GM23248 (cell line): ENCODE measurements around the gene POMT2. TPM values are rescaled to one million over a fixed set of nuclear protein-coding genes. Genes with fewer than 3 reads are reported as not detected.

Source experiments
- DNase-seq: peaks from one replicate; pipeline ENCODE4 v3.0.0-alpha.2; 2015
- H2AFZ ChIP-seq: fragments of 200-600 bp; sonication (generic); 2 replicates; pipeline ENCODE4 v1.6.1; 2016; ENCODE audit warnings: antibody characterized with exemption
- H3F3A ChIP-seq: fragments of 200-600 bp; sonication (generic); 2 replicates; pipeline ENCODE4 v1.6.1; 2016; ENCODE audit warnings: mild to moderate bottlenecking, antibody characterized with exemption, mixed run types; ENCODE audit not compliant: insufficient read depth
- H3K27ac ChIP-seq: fragments of 200-600 bp; sonication (generic); 2 replicates; pipeline ENCODE4 v1.5.1; 2016; ENCODE audit warnings: mild to moderate bottlenecking
- H3K27me3 ChIP-seq: fragments of 200-600 bp; sonication (generic); replicated peaks from 2 replicates; pipeline ENCODE4 v1.6.1; 2016; ENCODE audit warnings: mild to moderate bottlenecking; ENCODE audit not compliant: insufficient read depth
- H3K36me3 ChIP-seq: fragments of 200-600 bp; sonication (generic); 2 replicates; pipeline ENCODE4 v1.6.1; 2016; ENCODE audit warnings: low read depth, mild to moderate bottlenecking
- H3K4me1 ChIP-seq: fragments of 200-600 bp; sonication (generic); 2 replicates; pipeline ENCODE4 v1.6.1; 2016; ENCODE audit warnings: mild to moderate bottlenecking; ENCODE audit not compliant: insufficient read depth
- H3K4me2 ChIP-seq: fragments of 200-600 bp; sonication (generic); one replicate; pipeline ENCODE4 v1.6.1; 2016; ENCODE audit warnings: mild to moderate bottlenecking; ENCODE audit not compliant: unreplicated experiment
- H3K4me3 ChIP-seq: fragments of 200-600 bp; sonication (generic); 2 replicates; pipeline ENCODE4 v1.5.1; 2016; ENCODE audit warnings: mild to moderate bottlenecking
- H3K79me2 ChIP-seq: fragments of 200-600 bp; sonication (generic); 2 replicates; pipeline ENCODE4 v1.6.1; 2016; ENCODE audit warnings: mild to moderate bottlenecking; ENCODE audit not compliant: insufficient read depth
- H3K9ac ChIP-seq: fragments of 200-600 bp; sonication (generic); 2 replicates; pipeline ENCODE4 v1.6.1; 2016; ENCODE audit warnings: mild to moderate bottlenecking
- H3K9me2 ChIP-seq: fragments of 200-600 bp; sonication (generic); 2 replicates; pipeline ENCODE4 v1.6.1; 2016; ENCODE audit warnings: mixed run types, mild to moderate bottlenecking, moderate library complexity; ENCODE audit not compliant: insufficient read depth
- H3K9me3 ChIP-seq: fragments of 200-600 bp; sonication (generic); one replicate; pipeline ENCODE4 v1.6.1; 2017; ENCODE audit warnings: low read depth
- H4K20me1 ChIP-seq: fragments of 200-600 bp; sonication (generic); 2 replicates; pipeline ENCODE4 v1.6.0; 2016; ENCODE audit not compliant: insufficient read depth
- EZH2 ChIP-seq: fragments of 200-600 bp; sonication (generic); IDR thresholded peaks from 2 replicates; pipeline ENCODE4 v1.6.1; 2018; ENCODE audit warnings: antibody characterized with exemption, mild to moderate bottlenecking; ENCODE audit not compliant: insufficient read depth, poor library complexity, severe bottlenecking
- EZH2phosphoT487 ChIP-seq: fragments of 200-600 bp; sonication (generic); IDR thresholded peaks from 2 replicates; pipeline ENCODE4 v1.6.1; 2018; ENCODE audit warnings: antibody characterized with exemption, moderate library complexity, mild to moderate bottlenecking, low read depth; ENCODE audit not compliant: insufficient read depth
- WGBS, 2 experiments: methylation state at CpG; one replicate each; pipeline ENCODE4 v1.1.6; 2015 to 2017; ENCODE audit warnings: low lambda C conversion rate in 2 of 2, low coverage in 1 of 2; ENCODE audit errors: missing lambda C conversion rate in 2 of 2; 5-methylcytosine and 5-hydroxymethylcytosine counted together
- in situ Hi-C: fragments of 300-500 bp; cut with MboI; formaldehyde crosslinking; loops from 2 replicates; pipeline ENCODE4 v1.15.0; 2020
- polyA plus RNA-seq: library from polyadenylated mRNA; unstranded; fragments of >200 nt; fragmentation: Nextera tagmentation; extraction: Ambion mirVana; gene quantifications from 2 replicates; pipeline ENCODE4 v1.2.1, GENCODE V29; 2016
- total RNA-seq: library from RNA; depleted of rRNA; stranded (reverse); fragments of >200 nt; shearing (Covaris generic); gene quantifications from 2 replicates; pipeline ENCODE4 v1.2.3, GENCODE V29; 2014

POMT2 gene
- total and polyA plus RNA-seq, 2 experiments from 2014 or later = 20.7 to 28.3 TPM

- Histone ChIP-seq H3K27ac (no peak overlapping the region), H3K4me2 (no peak overlapping the region), H3K9me2 (no peaks in the 10 kb centered on the region), H2AFZ (no peak overlapping the region), H3K9ac (no peak overlapping the region), H3K9me3 (no peaks in the 10 kb centered on the region), H3K36me3 (peaks cover 5% of the 10 kb centered on the region; the same call in 1 of the 2 replicates), H3K4me1 (no peaks in the 10 kb centered on the region), H3K4me3 (no peak overlapping the region), H4K20me1 (no peaks in the 10 kb centered on the region), H3K27me3 (no peaks in the 10 kb centered on the region), H3K79me2 (no peaks in the 10 kb centered on the region), H3F3A (no peaks in the 10 kb centered on the region)
- DNase-seq = no peak
- no peak for TF ChIP-seq EZH2
- no peak for TF ChIP-seq EZH2phosphoT487
- WGBS, 2 experiments = 79 to 81% methylated on average over 13 of the region's 13 CpGs
- in situ Hi-C loops = loop anchor here (10.0 kb wide), 1 partner anchor 141 kb away; no protein-coding TSS in a partner anchor
These were observed 24.5 kb downstream of the POMT2 start for GRCh38 chr14:77296155-77296554.

- DNase-seq = no peak
- Histone ChIP-seq H3K79me2 (no peaks in the 10 kb centered on the region), H3K4me3 (no peak overlapping the region), H3K9me2 (no peaks in the 10 kb centered on the region), H3K27me3 (no peaks in the 10 kb centered on the region), H3K9me3 (no peaks in the 10 kb centered on the region), H3K27ac (no peak overlapping the region), H3K9ac (no peak overlapping the region), H3K4me1 (no peaks in the 10 kb centered on the region), H3K4me2 (no peak overlapping the region), H2AFZ (no peak overlapping the region), H3F3A (no peaks in the 10 kb centered on the region), H4K20me1 (no peaks in the 10 kb centered on the region), H3K36me3 (peaks cover 12% of the 10 kb centered on the region; the same call in 1 of the 2 replicates)
- in situ Hi-C loops = loop anchor here (10.0 kb wide), 1 partner anchor 136 kb away; no protein-coding TSS in a partner anchor
- TF ChIP-seq EZH2 (no peak), EZH2phosphoT487 (no peak)
- 80 to 90% methylated on average over 4 of the region's 4 CpGs for WGBS, 2 experiments
These were observed 30.0 kb downstream of the POMT2 start for GRCh38 chr14:77290705-77291104.

- H3K9me3 ChIP-seq = no peaks in the 10 kb centered on the region
- TF ChIP-seq EZH2 (no peak), EZH2phosphoT487 (no peak)
- H3K9ac ChIP-seq = no peak overlapping the region
- no peaks in the 10 kb centered on the region for H3K27me3 ChIP-seq
- peaks cover 9% of the 10 kb centered on the region; the same call in 1 of the 2 replicates for H3K36me3 ChIP-seq
- H3K27ac ChIP-seq = no peak overlapping the region
- H4K20me1 ChIP-seq = no peaks in the 10 kb centered on the region
- in situ Hi-C loops = no loop called here
- 86 to 89% methylated on average over 5 of the region's 5 CpGs for WGBS, 2 experiments
- no peaks in the 10 kb centered on the region for H3K79me2 ChIP-seq
- H3K4me1 ChIP-seq = no peaks in the 10 kb centered on the region
- no peak for DNase-seq
- no peaks in the 10 kb centered on the region for H3K9me2 ChIP-seq
- H3F3A ChIP-seq = no peaks in the 10 kb centered on the region
- H3K4me3 ChIP-seq = no peak overlapping the region
- H3K4me2 ChIP-seq = no peak overlapping the region
- H2AFZ ChIP-seq = no peak overlapping the region
These were observed 34.1 kb downstream of the POMT2 start for GRCh38 chr14:77286576-77286975.

DNA sequence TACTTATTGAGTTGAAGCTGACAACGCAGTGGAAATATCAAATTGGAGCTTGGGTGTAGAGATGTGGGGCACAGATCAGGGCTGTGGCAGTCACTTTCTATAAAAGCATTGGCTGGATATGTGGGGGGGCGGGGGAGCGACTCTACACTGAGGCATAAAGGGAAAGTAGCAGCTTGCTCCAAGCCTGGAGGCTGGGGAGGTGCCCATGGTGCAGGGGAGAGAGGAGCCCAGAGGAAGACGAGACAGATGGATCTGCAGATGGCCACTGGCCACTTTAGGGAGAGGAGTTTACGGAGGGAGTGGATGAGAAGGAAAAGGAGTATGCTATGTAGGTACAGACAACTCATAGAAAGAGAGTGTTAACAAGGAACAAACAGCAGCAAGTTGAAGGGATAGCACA is 36.2 kb downstream of the POMT2 start:
- Histone ChIP-seq H2AFZ (no peak overlapping the region), H3K9me2 (no peaks in the 10 kb centered on the region), H3K36me3 (peaks cover 9% of the 10 kb centered on the region; the same call in 1 of the 2 replicates), H3K9me3 (no peaks in the 10 kb centered on the region), H3K27me3 (no peaks in the 10 kb centered on the region), H3K4me3 (no peak overlapping the region), H3K4me1 (no peaks in the 10 kb centered on the region), H3K27ac (no peak overlapping the region), H3K4me2 (no peak overlapping the region), H4K20me1 (no peaks in the 10 kb centered on the region), H3K79me2 (no peaks in the 10 kb centered on the region), H3F3A (no peaks in the 10 kb centered on the region), H3K9ac (no peak overlapping the region)
- WGBS, 2 experiments = 85 to 86% methylated on average over 5 of the region's 5 CpGs
- no peak for DNase-seq
- in situ Hi-C loops = no loop called here
- TF ChIP-seq EZH2 (no peak), EZH2phosphoT487 (no peak)

DNA sequence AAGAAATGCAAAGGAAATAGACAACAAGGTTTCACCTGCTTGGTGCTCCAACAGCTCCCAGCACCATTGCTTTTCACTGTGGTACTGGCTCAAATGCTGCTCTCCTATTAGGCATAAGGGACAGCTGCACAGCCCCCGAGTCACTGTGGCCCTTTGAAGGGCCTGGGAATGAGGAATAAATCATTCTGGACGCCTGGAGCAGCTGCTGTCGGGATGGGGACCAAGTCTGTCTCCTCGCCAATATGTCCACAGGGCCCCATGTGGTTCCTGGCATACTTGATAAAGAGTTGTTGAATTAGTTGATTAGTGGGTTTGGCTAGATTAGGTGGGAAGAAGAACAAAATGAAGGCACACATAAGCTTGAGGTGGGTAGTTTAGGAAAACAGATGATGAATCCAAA is 36.6 kb downstream of the POMT2 start:
- Histone ChIP-seq H3K79me2 (no peaks in the 10 kb centered on the region), H3K36me3 (peaks cover 9% of the 10 kb centered on the region; the same call in 1 of the 2 replicates), H3F3A (no peaks in the 10 kb centered on the region), H4K20me1 (no peaks in the 10 kb centered on the region), H3K9me2 (no peaks in the 10 kb centered on the region), H3K27me3 (no peaks in the 10 kb centered on the region), H3K4me2 (no peak overlapping the region), H3K9me3 (no peaks in the 10 kb centered on the region), H2AFZ (no peak overlapping the region), H3K4me3 (no peak overlapping the region), H3K27ac (no peak overlapping the region), H3K4me1 (no peaks in the 10 kb centered on the region), H3K9ac (no peak overlapping the region)
- WGBS, 2 experiments = 83 to 88% methylated on average over 4 of the region's 4 CpGs
- no peak for DNase-seq
- in situ Hi-C loops = no loop called here
- TF ChIP-seq EZH2 = no peak
- TF ChIP-seq EZH2phosphoT487 = no peak
